DMS53 (cell line): ENCODE results near the gene TUBA3D.
"Not testable (repeated sequence)": the region's sequence is repeated elsewhere in the genome, so short reads cannot be mapped to it uniquely, and the experiment has no call there.

Experiments
- DNase-seq: peaks from one replicate; lab custom pipeline; 2025; lab: John Stamatoyannopoulos, UW

TUBA3D gene

DNA sequence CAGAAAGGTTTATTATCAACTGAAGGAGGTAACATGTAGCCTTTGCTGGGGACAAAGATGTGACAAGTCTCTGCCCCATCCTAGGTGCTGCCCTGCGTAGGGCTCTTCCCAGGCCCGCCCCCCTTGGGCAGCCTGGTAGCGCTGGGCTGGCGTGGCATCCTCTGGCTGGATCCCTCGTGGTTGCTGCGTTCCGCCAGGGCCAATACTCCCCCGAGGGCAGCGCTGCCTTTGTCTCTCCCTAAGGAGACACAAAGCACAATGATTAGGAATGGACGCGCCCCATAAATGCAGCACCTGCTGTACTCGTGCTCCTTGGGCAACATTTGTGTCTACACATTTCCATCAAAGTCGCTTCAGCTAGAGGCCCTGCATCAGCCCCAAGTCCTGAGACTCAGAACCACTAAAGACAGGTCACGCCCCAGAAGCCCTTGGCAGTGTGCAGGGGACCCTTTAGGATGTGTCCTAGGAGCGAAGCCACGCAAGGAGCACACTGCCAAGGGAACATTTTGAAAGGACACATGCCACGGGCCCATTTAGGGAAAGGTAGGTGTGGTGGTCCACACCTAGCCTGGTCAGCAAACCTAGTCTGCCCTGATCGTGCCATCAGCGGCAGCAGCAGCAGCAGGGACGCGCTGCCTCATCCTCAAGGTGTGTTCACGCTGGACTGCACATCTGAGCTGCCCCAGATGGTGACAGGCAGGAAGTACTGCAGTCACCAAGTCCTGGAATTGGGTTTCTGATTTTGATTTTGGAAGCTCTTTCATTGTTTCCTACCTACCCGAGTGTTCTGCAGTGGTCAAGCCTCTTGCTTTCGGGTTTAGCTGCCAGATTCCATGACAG, 8.3 kb downstream of the TUBA3D start:
- DNase-seq = not testable (repeated sequence)

- DNase-seq = not testable (repeated sequence)
Observed at GRCh38 chr2:131484906-131485460, 9.1 kb downstream of the TUBA3D start.

- peak; percentile 30 for DNase-seq
Observed at GRCh38 chr2:131486201-131486902, 10.4 kb downstream of the TUBA3D start.

GRCh38 chr2:131488306-131489205, 12.6 kb downstream of the TUBA3D start:
- no peak for DNase-seq

DNA sequence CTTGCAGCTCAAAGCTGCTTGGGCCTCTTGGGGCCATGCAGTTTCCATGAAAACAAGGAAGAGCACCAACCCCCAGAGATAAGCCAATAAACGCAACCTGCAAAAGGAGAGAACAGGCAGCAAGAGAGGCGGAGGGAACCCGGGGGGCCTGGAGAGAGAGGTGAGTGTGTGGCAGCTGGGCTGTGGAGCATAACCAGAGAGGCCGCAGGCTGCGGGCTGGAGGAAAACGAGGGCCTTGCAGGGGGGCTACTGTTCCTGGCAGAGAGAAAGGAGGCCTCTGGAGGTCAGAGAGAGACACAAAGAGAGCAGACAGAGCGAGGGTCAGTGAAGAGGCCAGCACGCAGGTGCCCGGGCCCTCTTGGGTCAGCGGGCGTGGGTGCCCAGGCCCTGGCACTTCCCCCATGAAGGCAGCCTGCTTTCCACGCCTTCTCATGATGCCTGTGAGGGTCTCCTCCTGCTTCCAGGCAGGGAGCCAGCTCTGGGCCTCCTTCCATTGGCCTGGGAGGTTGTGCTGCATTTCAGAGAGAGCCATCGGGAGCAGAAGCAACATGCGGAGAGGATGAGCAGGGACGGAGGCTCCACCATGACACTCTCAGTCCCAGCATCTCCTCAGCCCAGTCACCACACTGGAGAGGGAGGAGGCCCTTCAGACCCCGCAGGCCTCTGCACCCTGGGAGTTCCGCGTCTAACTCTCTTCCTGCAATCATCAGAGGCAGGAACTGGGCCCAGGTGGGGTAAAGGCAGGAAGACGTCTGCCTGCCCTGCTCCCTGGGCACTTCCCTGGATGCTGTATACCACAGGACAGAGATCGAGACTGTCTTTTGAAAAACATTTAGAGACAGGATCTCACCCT, 14.9 kb downstream of the TUBA3D start:
- not testable (repeated sequence) for DNase-seq

- peak; percentile 4 for DNase-seq
Observed at GRCh38 chr2:131491469-131491836, 15.5 kb downstream of the TUBA3D start.

- peak; percentile 27 for DNase-seq
Observed at GRCh38 chr2:131492015-131492417, 16.1 kb downstream of the TUBA3D start, which contains the start of gene MZT2A. MZT2A (minus strand) TSS chr2:131492397; CDS start chr2:131492376, 21 bp downstream.

GRCh38 chr2:131492418-131493198, 16.7 kb downstream of the TUBA3D start:
- peak; percentile 90 for DNase-seq

GRCh38 chr2:131493199-131493968, 17.5 kb downstream of the TUBA3D start:
- no peak for DNase-seq

DNA sequence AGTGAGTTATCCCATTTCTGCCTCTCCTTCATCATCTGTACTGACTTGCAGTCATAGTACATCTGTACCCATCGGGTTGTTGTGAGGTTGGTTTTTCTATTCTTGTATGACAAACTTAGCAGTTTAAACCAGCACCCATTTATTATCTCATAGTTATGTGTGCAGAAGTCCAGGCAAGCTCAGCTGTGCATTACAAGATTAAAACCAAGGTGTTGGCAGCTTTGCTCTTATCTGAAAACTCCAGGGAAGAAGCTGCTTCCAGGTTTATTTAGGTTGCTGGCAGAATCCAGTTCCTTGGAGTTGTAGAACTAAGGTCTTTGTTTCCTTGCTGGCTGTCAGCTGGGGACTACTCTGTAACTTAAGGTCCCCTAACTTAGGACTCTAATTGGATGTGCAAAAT, 19.6 kb downstream of the TUBA3D start:
- DNase-seq = not testable (repeated sequence)

DNA sequence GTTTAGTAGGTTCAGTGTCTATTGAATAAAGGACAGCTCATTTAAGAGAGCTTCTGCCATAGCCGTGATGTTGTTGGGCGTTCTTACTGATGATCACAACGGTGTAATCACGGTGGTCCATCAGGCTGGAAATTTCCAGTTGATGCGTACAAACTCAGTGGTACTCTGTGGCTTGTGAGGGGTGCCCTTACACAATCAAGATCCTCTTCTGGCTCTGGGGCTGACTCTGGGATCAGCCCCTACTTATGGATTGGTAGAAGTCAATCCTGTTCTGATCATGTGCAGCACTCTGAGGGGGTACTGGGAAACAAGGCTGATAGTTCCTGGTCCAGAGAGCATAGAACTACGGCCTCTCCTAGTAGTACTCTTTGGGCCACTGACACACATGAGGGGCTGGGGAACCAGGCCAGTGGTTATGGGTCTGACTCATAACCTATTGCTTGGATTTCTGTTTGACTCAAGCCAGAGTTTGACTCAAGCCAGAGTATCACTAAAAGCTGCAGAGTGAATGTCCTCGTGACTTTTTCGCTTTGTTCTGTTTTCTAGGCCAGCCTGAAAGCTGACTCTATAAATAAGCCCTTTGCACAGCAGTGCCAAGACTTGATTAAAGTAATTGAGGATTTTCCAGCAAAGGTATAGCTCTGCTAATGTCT, 22.5 kb downstream of the TUBA3D start:
- DNase-seq = not testable (repeated sequence)

DNA sequence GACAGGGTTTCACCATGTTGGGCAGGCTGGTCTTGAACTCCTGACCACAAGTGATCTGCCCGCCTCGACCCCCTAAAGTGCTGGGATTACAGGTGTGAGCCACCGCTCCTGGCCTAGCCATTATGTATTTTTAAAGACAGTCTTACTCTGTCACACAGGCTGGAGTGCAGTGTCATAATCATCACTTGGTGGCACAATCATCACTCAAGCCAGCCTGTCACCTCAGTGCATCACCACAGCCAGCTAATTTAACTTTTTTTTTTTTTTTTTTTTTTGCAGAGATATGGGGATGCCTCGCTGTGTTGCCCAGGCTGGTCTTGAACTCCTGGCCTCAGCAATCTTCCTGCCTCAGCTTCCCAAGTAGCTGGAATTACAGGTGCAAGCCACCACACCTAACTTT, 27.7 kb downstream of the TUBA3D start:
- not testable (repeated sequence) for DNase-seq

- DNase-seq = not testable (repeated sequence)
Observed at GRCh38 chr2:131504082-131504750, 28.3 kb downstream of the TUBA3D start.

- no peak for DNase-seq
Observed at GRCh38 chr2:131509615-131510014, 33.7 kb downstream of the TUBA3D start.

- not testable (repeated sequence) for DNase-seq
Observed at GRCh38 chr2:131511291-131511968, 35.5 kb downstream of the TUBA3D start.

DNA sequence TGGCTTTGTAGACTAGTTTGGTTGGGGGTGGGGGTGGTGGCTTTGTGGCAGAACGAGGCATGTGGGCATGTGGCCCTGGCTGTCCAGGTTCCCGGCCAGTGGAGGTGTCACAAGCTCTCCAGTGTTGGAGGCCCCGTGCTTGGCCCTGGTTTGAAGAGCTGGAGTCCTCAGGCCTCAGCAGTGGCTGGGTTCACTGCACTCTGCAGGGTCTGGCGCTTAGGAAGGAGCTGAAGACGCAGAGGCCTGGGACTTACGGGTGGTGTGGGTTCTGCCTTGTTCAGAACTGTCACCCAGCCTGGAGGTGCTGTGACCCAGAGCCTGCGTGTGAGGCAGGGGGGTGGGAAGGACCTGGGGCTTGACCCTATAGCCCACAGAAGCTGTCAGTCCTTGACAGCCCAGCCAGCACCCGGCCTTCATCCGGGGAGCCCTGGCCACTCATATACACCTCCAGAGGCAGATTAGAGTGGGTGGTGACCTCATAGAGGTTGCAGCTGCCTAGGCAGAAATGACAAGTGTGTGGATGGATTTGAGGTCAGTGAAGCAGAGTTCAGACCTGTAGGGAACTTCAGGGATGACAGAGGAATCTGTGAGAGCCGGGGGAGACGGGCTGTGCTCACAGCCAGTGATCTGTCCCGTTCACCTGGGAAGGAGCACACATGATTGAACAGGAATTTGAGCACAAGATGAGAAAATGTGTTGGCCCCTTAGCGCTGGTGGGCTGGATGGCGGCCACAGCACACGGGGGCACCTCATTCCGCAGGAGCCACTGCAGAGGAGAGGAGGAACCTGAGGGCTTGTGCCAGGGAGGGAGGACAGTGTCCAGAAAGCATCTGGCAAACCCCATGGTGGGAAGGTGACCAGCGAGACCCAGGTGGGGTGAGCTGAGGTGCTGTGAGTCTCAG, 36.3 kb downstream of the TUBA3D start:
- not testable (repeated sequence) for DNase-seq
